Osteoblast (primary cell): ENCODE results near the gene KIF13A. TPM values are rescaled to one million over a fixed set of nuclear protein-coding genes. Genes with fewer than 3 reads are reported as not detected.

Experiments
- DNase-seq: peaks from one replicate; pipeline ENCODE4 v3.0.0; 2011; ENCODE audit warnings: low spot score, mixed read lengths; ENCODE audit not compliant: insufficient read length; ENCODE audit errors: missing footprints
- H2AFZ ChIP-seq: 2 replicates; pipeline ENCODE4 v1.6.0; 2011; ENCODE audit warnings: mild to moderate bottlenecking, low read length
- H3K27ac ChIP-seq: 2 replicates; pipeline ENCODE4 v1.5.1; 2011; ENCODE audit warnings: mild to moderate bottlenecking, low read depth, low read length, moderate library complexity
- H3K27me3 ChIP-seq: 2 replicates; pipeline ENCODE4 v1.6.0; 2012; ENCODE audit warnings: mild to moderate bottlenecking, control low read depth, inconsistent platforms, low read length, moderate library complexity; ENCODE audit not compliant: insufficient read depth
- H3K36me3 ChIP-seq: 2 replicates; pipeline ENCODE4 v1.5.1; 2011; ENCODE audit warnings: mild to moderate bottlenecking, low read length, control low read depth, moderate library complexity; ENCODE audit not compliant: insufficient read depth
- H3K4me1 ChIP-seq: 2 replicates; pipeline ENCODE4 v1.5.1; 2011; ENCODE audit warnings: mild to moderate bottlenecking, low read length, control low read depth, moderate library complexity; ENCODE audit not compliant: insufficient read depth
- H3K4me2 ChIP-seq: 2 replicates; pipeline ENCODE4 v1.6.0; 2011; ENCODE audit warnings: mild to moderate bottlenecking, low read length; ENCODE audit not compliant: insufficient read depth
- H3K4me3 ChIP-seq: fragments of 200-600 bp; sonication (generic); 3 replicates; pipeline ENCODE4 v1.5.1; 2012; ENCODE audit warnings: mild to moderate bottlenecking, low read length, inconsistent platforms; ENCODE audit not compliant: insufficient read depth
- H3K79me2 ChIP-seq: 2 replicates; pipeline ENCODE4 v1.6.0; 2012; ENCODE audit warnings: mild to moderate bottlenecking, low read length, control low read depth, inconsistent platforms; ENCODE audit not compliant: insufficient read depth
- H3K9me3 ChIP-seq: 2 replicates; pipeline ENCODE4 v1.5.1; 2011; ENCODE audit warnings: low read depth, low read length, control low read depth
- H4K20me1 ChIP-seq: 2 replicates; pipeline ENCODE4 v1.6.0; 2012; ENCODE audit warnings: mild to moderate bottlenecking, low read length, control low read depth; ENCODE audit not compliant: insufficient read depth
- CTCF ChIP-seq: IDR thresholded peaks from 2 replicates; pipeline ENCODE4 v1.5.1; 2011; ENCODE audit warnings: mild to moderate bottlenecking, low read depth, low read length, moderate library complexity; ENCODE audit errors: extremely low read depth
- total RNA-seq: library from RNA; depleted of rRNA; stranded (reverse); fragments of >200 nt; gene quantifications from 2 replicates; pipeline ENCODE4 v1.2.3, GENCODE V29; 2012

Gene KIF13A
- total RNA-seq, 1 donor = 61.5 TPM

GRCh38 chr6:17721671-17722070 is 265.8 kb downstream of the KIF13A start:
- TF ChIP-seq CTCF = no peak
- H3K36me3 ChIP-seq = no peaks in the 10 kb centered on the region
- no peak overlapping the region for H3K27ac ChIP-seq
- H3K4me2 ChIP-seq = no peak overlapping the region
- H3K4me3 ChIP-seq = no peak overlapping the region
- peaks cover 4% of the 10 kb centered on the region for H3K4me1 ChIP-seq
- DNase-seq = peak; percentile 41
- H2AFZ ChIP-seq = no peak overlapping the region
- H3K27me3 ChIP-seq = no peaks in the 10 kb centered on the region
- no peaks in the 10 kb centered on the region for H3K79me2 ChIP-seq
- no peaks in the 10 kb centered on the region for H3K9me3 ChIP-seq
- H4K20me1 ChIP-seq = no peaks in the 10 kb centered on the region

DNA sequence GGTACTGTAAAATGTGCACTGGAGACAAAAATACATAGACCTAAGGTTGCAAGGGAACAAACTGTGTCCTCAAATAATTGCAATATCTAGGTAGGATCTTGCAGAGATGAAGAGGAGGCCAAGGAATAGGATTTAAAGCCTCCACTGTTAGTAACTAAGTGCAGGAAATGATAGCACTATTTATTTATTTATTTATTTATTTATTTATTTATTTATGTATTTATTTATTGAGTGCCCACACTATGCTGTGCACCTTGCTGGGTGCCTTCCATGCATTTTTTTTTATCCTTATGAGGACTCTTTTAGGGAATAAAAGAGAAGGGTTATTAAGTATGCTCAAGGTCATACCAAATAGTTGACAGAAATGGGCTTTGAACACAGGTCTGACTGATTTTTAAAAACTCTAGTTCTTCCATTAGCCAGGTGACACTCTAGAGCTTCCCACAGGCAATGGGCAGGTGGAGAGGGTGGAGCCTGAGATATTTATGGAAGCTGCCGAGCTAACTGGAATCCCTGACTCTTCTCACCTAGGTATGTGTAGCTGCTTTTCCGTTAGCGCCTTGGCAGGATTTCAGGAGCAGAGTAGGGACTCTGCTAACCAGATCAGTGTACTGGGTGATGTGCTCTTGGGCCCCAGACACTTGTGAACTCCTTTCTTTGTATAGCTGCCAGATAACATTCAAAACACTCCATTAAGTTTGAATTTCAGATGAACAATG is 268.0 kb downstream of the KIF13A start:
- H3K27ac ChIP-seq = no peak overlapping the region
- H3K36me3 ChIP-seq = no peaks in the 10 kb centered on the region
- no peak overlapping the region for H3K4me3 ChIP-seq
- no peak overlapping the region for H3K4me2 ChIP-seq
- no peaks in the 10 kb centered on the region for H3K9me3 ChIP-seq
- no peaks in the 10 kb centered on the region for H3K27me3 ChIP-seq
- no peaks in the 10 kb centered on the region for H3K79me2 ChIP-seq
- TF ChIP-seq CTCF = no peak
- no peak overlapping the region for H2AFZ ChIP-seq
- no peaks in the 10 kb centered on the region for H4K20me1 ChIP-seq
- peaks cover 15% of the 10 kb centered on the region for H3K4me1 ChIP-seq
- no peak for DNase-seq

- TF ChIP-seq CTCF = no peak
- Histone ChIP-seq H3K4me3 (no peak overlapping the region), H2AFZ (peak overlapping the region; percentile 63), H3K27me3 (no peaks in the 10 kb centered on the region), H3K4me1 (peaks cover 19% of the 10 kb centered on the region), H3K36me3 (no peaks in the 10 kb centered on the region), H4K20me1 (no peaks in the 10 kb centered on the region), H3K9me3 (no peaks in the 10 kb centered on the region), H3K79me2 (no peaks in the 10 kb centered on the region), H3K4me2 (peak overlapping the region; percentile 25), H3K27ac (no peak overlapping the region)
- no peak for DNase-seq
Measured at GRCh38 chr6:17716221-17716620, 271.2 kb downstream of the KIF13A start.

DNA sequence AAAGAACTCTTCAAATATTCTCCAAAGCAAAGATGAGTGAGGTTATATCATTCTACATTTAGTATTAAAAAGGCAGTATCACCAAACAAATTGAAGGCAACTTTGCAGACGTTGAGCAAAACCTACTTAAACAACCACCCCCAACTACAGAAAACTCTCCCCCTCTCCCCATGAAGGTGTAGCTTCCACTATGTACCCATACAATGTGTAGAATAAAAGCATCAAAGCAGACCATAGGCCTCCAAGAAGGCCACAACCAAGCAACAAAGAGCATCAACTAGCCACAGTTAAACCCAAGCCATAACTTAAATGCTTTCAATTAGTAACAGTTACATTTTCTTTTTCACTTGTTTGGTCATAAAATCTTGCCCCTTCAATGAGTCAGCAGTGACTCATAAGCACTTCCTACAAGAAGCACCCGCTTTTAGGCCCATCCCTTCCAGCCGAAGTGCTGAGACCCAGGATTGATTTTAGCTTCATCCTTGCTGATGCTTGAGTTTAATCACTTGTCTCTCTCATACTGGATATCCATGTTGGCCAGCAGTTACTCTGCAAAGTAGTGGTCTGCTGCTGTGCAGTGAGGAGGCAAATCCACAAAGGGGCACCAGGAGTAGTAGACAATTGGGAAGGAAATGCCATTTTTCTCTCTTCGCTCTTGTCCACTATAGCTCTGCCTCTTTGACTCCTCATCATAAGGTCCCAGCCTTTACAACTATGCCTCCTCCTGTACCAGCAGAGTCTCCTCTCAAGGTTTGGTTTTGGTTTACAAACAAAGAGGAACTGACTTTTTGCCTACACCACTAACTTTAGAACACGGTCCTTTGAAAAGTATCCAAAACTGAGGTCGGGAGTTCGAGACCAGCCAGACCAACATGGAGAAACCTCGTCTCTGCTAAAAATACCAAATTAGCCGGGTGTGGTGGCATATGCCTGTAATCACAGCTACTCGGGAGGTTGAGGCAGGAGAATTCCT is 272.3 kb downstream of the KIF13A start:
- no peaks in the 10 kb centered on the region for H4K20me1 ChIP-seq
- no peaks in the 10 kb centered on the region for H3K9me3 ChIP-seq
- no peaks in the 10 kb centered on the region for H3K79me2 ChIP-seq
- peak overlapping the region; percentile 72 for H2AFZ ChIP-seq
- peak overlapping the region; percentile 21 for H3K27ac ChIP-seq
- no peak for TF ChIP-seq CTCF
- H3K4me1 ChIP-seq = peaks cover 25% of the 10 kb centered on the region
- H3K36me3 ChIP-seq = no peaks in the 10 kb centered on the region
- peak overlapping the region; percentile 69 for H3K4me2 ChIP-seq
- no peaks in the 10 kb centered on the region for H3K27me3 ChIP-seq
- no peak overlapping the region for H3K4me3 ChIP-seq
- peak; percentile 93 for DNase-seq
